GM15510 (cell line): ENCODE results near the gene EPHA6.

Experiments
- POLR2A ChIP-seq: IDR thresholded peaks from 3 replicates; pipeline ENCODE4 v1.6.1; 2011; ENCODE audit warnings: borderline replicate concordance; ENCODE audit not compliant: insufficient read length; ENCODE audit errors: extremely low read depth

EPHA6 gene

GRCh38 chr3:97066531-97066930 lies 252.1 kb downstream of the EPHA6 start:
- no peak for TF ChIP-seq POLR2A

- no peak for TF ChIP-seq POLR2A
These were observed 255.9 kb downstream of the EPHA6 start for GRCh38 chr3:97070302-97070701.

DNA sequence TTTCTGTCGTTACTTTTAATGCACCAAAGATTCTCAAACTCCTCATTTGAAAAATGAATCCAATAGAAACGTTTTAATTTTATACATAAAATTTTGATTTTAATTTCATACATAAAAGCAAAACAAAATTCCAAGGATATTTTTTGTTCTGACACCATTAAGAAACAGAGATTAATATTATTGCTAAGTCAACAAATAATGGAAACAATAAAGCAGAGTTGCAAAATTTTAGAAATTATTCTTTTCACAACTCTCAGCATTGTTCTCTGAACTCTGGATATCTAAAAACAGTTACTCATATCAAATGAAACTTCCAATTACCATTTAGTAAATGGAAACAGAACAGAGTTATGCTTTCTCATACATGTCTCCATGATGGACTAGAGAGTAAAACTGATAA lies 260.2 kb downstream of the EPHA6 start:
- TF ChIP-seq POLR2A = no peak

- no peak for TF ChIP-seq POLR2A
These were observed 262.3 kb downstream of the EPHA6 start for GRCh38 chr3:97076673-97077072.

DNA sequence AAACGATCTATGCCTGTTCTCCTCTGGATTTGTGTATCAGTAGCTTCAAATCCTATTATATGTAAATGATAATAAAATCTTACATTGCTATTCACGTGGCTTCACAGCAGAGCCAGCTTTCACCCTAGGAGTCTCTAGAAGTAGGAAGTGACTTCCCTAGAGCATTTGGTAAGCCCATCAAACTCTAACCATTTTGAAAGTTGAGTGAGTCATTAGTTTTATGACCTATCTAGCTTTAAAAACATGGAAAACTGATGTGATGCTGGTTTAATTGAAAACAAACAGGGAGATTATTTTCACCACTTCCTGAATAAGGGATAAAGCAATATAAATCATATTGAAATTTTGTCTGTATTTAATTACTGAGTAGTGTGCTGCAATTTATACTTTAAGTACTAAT lies 275.2 kb downstream of the EPHA6 start:
- TF ChIP-seq POLR2A = no peak

- no peak for TF ChIP-seq POLR2A
These were observed 288.2 kb downstream of the EPHA6 start for GRCh38 chr3:97102641-97103040.

GRCh38 chr3:97105989-97106651 lies 291.7 kb downstream of the EPHA6 start:
- no peak for TF ChIP-seq POLR2A

DNA sequence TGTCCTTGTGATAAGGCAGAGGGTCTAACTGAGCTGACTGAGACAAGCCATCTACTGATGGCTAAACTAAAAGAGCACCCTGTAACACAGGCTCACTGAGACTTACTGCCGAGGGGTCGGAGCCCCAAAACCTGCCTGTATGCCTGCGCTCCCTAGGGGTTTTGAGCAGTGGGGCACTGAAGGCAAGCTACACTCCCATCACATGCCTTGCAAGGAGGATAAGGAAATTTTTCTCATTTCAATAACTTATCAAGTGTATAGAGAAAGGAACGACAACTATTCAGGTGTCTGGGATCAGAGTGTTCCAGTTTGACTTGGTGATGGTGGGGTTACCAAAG lies 292.2 kb downstream of the EPHA6 start:
- no peak for TF ChIP-seq POLR2A

GRCh38 chr3:97108136-97108535 lies 293.7 kb downstream of the EPHA6 start:
- no peak for TF ChIP-seq POLR2A

GRCh38 chr3:97111244-97111643 lies 296.9 kb downstream of the EPHA6 start:
- TF ChIP-seq POLR2A = no peak

- TF ChIP-seq POLR2A = no peak
These were observed 307.0 kb downstream of the EPHA6 start for GRCh38 chr3:97121386-97121785.

GRCh38 chr3:97125902-97126499 lies 311.6 kb downstream of the EPHA6 start:
- no peak for TF ChIP-seq POLR2A

DNA sequence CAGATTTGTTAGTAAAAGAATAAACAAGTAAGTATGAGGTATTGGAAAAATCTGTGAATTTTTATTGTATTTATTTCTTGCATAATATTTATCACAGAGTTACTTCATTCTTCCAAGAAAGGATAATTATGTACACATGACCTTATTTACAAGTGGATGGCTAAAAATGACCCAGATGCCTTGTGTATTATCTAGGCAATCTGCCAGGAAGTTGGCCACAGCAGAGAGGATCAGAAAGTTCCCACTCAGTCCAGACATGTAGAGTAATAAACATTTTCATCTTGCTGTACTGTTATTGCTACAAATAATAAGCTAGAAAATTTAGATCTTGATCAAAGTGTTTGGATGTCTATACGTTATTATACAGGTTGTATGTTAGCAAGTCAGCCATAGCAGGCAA lies 317.1 kb downstream of the EPHA6 start:
- no peak for TF ChIP-seq POLR2A

DNA sequence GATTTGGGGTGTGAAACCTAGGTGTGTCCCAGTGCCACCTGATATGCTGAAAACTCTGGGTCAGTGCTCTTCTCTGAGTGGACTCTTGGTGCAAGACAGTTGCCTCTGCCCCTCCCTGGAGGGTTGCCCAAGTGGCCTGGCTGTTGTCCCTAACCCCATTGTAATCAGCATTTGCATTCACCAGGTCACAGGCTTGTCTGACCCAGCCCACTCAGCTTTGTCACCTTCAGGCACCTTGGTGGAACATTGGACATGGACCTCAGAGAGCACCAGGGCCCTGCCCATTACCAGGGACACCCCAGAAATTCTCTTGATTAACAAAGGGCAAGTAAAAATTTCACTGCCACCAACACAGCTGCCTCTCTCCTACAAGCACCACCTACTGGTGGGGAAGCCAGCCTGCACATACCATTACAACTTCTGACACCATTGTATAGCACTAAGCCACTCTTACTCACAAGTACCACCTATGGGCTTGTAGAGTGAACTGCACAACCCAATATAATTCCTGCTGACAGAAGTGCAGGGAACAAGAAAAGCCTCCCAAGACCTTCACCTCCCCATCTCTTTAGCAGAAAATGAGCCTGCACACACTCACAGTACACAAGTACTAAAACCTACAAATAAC lies 324.6 kb downstream of the EPHA6 start:
- TF ChIP-seq POLR2A = no peak

DNA sequence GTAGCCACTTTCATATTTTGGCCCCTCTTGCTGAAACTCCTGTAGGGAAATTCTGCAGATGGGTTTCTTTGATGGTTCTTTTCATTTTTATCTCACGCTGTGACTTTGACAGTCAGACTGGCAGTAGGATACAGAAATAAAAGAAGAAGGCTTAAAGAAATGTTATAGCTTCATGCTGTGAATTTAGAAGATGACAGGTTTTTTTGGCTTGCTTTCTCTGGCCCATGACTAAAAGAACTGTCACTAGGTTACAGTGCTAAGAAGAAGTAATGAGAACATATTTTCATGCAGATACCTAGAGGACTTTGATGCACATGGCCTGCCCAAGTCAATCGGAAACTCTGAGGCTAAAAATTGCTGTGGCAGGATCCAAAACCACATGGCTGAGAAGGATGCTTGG lies 334.5 kb downstream of the EPHA6 start:
- no peak for TF ChIP-seq POLR2A

DNA sequence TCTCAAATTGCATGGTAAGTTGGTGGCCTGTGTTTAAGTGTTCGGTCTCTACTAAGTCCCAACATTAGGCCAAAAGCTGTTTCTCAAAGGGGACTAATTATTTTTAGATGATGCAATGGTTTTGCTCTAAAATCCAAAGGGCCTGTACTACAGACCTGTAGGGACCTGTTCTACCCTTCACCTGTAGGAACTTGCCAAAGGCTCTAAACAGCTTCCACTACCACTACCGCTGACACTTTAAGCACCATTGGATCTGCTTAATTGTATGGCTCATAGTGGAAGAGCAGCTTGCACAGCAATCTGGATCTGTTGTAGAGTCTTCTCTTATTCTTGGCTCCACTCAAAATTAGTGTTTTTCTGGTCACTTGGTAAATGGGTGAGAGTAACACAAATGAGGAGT lies 346.8 kb downstream of the EPHA6 start:
- no peak for TF ChIP-seq POLR2A
